ENCODE results near the gene ZNF200.

Gene ZNF200

GRCh38 chr16:3193221-3194212 is 41.4 kb downstream of the ZNF200 start:
- TF ChIP-seq GATA3 (IDR thresholded peaks at IDR 0.05; ENCODE audit: low read depth, low read length), result no peak

- TF ChIP-seq GATA2 (IDR thresholded peaks at IDR 0.05; ENCODE audit: low read depth, low read length) (no peak), GATA3 (IDR thresholded peaks at IDR 0.05; ENCODE audit: low read depth, low read length) (no peak)
These were observed 42.4 kb downstream of the ZNF200 start for GRCh38 chr16:3192476-3193019.

GRCh38 chr16:3190949-3191353 is 44.0 kb downstream of the ZNF200 start:
- TF ChIP-seq GATA3 (IDR thresholded peaks at IDR 0.05; ENCODE audit: low read depth, low read length), result no peak
- TF ChIP-seq GATA2 (IDR thresholded peaks at IDR 0.05; ENCODE audit: low read depth, low read length), result no peak

- TF ChIP-seq GATA3 (IDR thresholded peaks at IDR 0.05; ENCODE audit: low read depth, low read length), result no peak
- TF ChIP-seq GATA2 (IDR thresholded peaks at IDR 0.05; ENCODE audit: low read depth, low read length), result no peak
These were observed 45.1 kb downstream of the ZNF200 start for GRCh38 chr16:3189869-3190268.

GRCh38 chr16:3188925-3189825 is 45.8 kb downstream of the ZNF200 start:
- TF ChIP-seq GATA2 (IDR thresholded peaks at IDR 0.05; ENCODE audit: low read depth, low read length), result no peak
- no peak for TF ChIP-seq GATA3 (IDR thresholded peaks at IDR 0.05; ENCODE audit: low read depth, low read length)

- TF ChIP-seq GATA2 (IDR thresholded peaks at IDR 0.05; ENCODE audit: low read depth, low read length) (no peak), GATA3 (IDR thresholded peaks at IDR 0.05; ENCODE audit: low read depth, low read length) (no peak)
These were observed 46.4 kb downstream of the ZNF200 start for GRCh38 chr16:3188675-3188924.

- TF ChIP-seq GATA3 (IDR thresholded peaks at IDR 0.05; ENCODE audit: low read depth, low read length) (no peak), GATA2 (IDR thresholded peaks at IDR 0.05; ENCODE audit: low read depth, low read length) (no peak)
These were observed 46.9 kb downstream of the ZNF200 start, which contains the start of gene OR1F1 for GRCh38 chr16:3187798-3188674. TSS of gene OR1F1 (plus strand) at chr16:3188204.

GRCh38 chr16:3186946-3187690 is 47.8 kb downstream of the ZNF200 start:
- TF ChIP-seq GATA3 (IDR thresholded peaks at IDR 0.05; ENCODE audit: low read depth, low read length), result no peak

GRCh38 chr16:3183445-3184139 is 51.4 kb downstream of the ZNF200 start:
- TF ChIP-seq GATA3 (IDR thresholded peaks at IDR 0.05; ENCODE audit: low read depth, low read length), result no peak
- no peak for TF ChIP-seq GATA2 (IDR thresholded peaks at IDR 0.05; ENCODE audit: low read depth, low read length)

GRCh38 chr16:3182608-3183444 is 52.1 kb downstream of the ZNF200 start:
- TF ChIP-seq GATA2 (IDR thresholded peaks at IDR 0.05; ENCODE audit: low read depth, low read length) (no peak), GATA3 (IDR thresholded peaks at IDR 0.05; ENCODE audit: low read depth, low read length) (no peak)

- TF ChIP-seq GATA3 (IDR thresholded peaks at IDR 0.05; ENCODE audit: low read depth, low read length) (no peak), GATA2 (IDR thresholded peaks at IDR 0.05; ENCODE audit: low read depth, low read length) (no peak)
These were observed 54.5 kb downstream of the ZNF200 start for GRCh38 chr16:3180445-3180878.

All from SH-SY5Y (cell line).